ENCODE results near the gene CCBE1.

The CCBE1 gene

GRCh38 chr18:59612381-59612780, 84.8 kb downstream of the CCBE1 start:
- DNase-seq = no peak

- no peak for DNase-seq
Measured at GRCh38 chr18:59610546-59611140, 86.6 kb downstream of the CCBE1 start.

GRCh38 chr18:59609654-59610053, 87.6 kb downstream of the CCBE1 start:
- DNase-seq = no peak

GRCh38 chr18:59607471-59607870, 89.8 kb downstream of the CCBE1 start:
- no peak for DNase-seq

GRCh38 chr18:59607078-59607379, 90.2 kb downstream of the CCBE1 start:
- DNase-seq = no peak

- no peak for DNase-seq
Measured at GRCh38 chr18:59606193-59607077, 90.8 kb downstream of the CCBE1 start.

- no peak for DNase-seq
Measured at GRCh38 chr18:59605633-59606192, 91.5 kb downstream of the CCBE1 start.

GRCh38 chr18:59604877-59605276, 92.3 kb downstream of the CCBE1 start:
- no peak for DNase-seq

GRCh38 chr18:59597049-59597448, 100.2 kb downstream of the CCBE1 start:
- no peak for DNase-seq

GRCh38 chr18:59593291-59593717, 103.9 kb downstream of the CCBE1 start:
- no peak for DNase-seq

- DNase-seq = no peak
Measured at GRCh38 chr18:59592624-59593023, 104.6 kb downstream of the CCBE1 start.

- DNase-seq = no peak
Measured at GRCh38 chr18:59582395-59582794, 114.8 kb downstream of the CCBE1 start.

GRCh38 chr18:59579509-59579908, 117.7 kb downstream of the CCBE1 start:
- DNase-seq = no peak

- DNase-seq = no peak
Measured at GRCh38 chr18:59577386-59577655, 119.9 kb downstream of the CCBE1 start.

- no peak for DNase-seq
Measured at GRCh38 chr18:59576541-59577385, 120.5 kb downstream of the CCBE1 start.

- DNase-seq = no peak
Measured at GRCh38 chr18:59575995-59576394, 121.2 kb downstream of the CCBE1 start.

- DNase-seq = no peak
Measured at GRCh38 chr18:59573962-59574361, 123.3 kb downstream of the CCBE1 start.

GRCh38 chr18:59571902-59572301, 125.3 kb downstream of the CCBE1 start:
- no peak for DNase-seq

- no peak for DNase-seq
Measured at GRCh38 chr18:59570796-59571195, 126.4 kb downstream of the CCBE1 start.

- DNase-seq = no peak
Measured at GRCh38 chr18:59570101-59570775, 127.0 kb downstream of the CCBE1 start.

GRCh38 chr18:59569390-59569791, 127.8 kb downstream of the CCBE1 start:
- DNase-seq = no peak

GRCh38 chr18:59567431-59567830, 129.8 kb downstream of the CCBE1 start:
- DNase-seq = no peak

GRCh38 chr18:59566533-59566971, 130.7 kb downstream of the CCBE1 start:
- no peak for DNase-seq
